ENCODE results near the gene MOB3A. TPM values are rescaled to one million over a fixed set of nuclear protein-coding genes. Genes with fewer than 3 reads are reported as not detected.

Gene MOB3A
- total RNA-seq, 1 donor from 2014 or later = 15.8 TPM

DNA sequence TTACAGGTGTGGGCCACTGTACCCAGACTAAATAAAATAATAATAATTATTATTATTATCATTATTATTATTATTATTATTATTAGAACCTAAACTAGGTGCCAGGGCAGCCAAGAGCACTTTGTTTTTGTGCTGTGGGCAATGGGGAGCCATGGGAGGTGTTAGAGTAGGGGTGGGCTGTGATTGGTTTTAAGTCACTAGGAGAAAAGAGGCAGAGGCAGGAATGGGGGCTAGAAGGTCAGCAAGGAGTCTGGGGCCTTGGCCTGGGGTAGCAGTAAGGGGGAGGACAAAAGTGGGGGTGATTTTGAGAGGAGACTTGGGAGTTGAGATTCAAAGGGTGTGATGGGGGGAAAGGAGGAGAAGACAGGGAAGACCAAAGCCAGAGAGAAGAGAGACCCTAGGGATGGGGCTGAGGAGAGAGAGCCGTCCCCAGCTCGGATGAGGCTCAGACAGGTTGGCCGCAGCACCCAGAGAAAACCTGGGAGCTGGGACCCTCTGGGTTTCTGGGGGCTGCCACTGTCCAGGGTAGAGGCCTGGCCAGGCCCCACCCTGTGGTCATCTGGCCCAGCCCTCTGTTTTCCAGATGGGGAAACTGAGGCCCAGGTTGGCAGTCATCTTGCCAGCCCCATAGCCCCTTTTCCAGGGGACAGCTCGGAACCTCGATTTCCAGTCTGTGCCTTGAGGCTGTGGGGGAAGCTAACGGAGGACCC, 62.9 kb downstream of the MOB3A start:
- FAIRE-seq (no peak), DNase-seq (ENCODE audit: low read depth) (no peak)
- no peaks in the 10 kb centered on the region for H3K36me3 ChIP-seq (ENCODE audit: control insufficient read depth, insufficient read depth, low read length)
- H3K4me3 ChIP-seq (ENCODE audit: low read depth, low read length) = no peak overlapping the region
- H3K27me3 ChIP-seq (ENCODE audit: control insufficient read depth, insufficient read depth, low read length) = no peaks in the 10 kb centered on the region
- TF ChIP-seq, protein P1, sequence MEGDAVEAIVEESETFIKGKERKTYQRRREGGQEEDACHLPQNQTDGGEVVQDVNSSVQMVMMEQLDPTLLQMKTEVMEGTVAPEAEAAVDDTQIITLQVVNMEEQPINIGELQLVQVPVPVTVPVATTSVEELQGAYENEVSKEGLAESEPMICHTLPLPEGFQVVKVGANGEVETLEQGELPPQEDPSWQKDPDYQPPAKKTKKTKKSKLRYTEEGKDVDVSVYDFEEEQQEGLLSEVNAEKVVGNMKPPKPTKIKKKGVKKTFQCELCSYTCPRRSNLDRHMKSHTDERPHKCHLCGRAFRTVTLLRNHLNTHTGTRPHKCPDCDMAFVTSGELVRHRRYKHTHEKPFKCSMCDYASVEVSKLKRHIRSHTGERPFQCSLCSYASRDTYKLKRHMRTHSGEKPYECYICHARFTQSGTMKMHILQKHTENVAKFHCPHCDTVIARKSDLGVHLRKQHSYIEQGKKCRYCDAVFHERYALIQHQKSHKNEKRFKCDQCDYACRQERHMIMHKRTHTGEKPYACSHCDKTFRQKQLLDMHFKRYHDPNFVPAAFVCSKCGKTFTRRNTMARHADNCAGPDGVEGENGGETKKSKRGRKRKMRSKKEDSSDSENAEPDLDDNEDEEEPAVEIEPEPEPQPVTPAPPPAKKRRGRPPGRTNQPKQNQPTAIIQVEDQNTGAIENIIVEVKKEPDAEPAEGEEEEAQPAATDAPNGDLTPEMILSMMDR (IDR thresholded peaks at IDR 0.05; ENCODE audit: insufficient read depth, low read length, severe bottlenecking) = no peak

DNA sequence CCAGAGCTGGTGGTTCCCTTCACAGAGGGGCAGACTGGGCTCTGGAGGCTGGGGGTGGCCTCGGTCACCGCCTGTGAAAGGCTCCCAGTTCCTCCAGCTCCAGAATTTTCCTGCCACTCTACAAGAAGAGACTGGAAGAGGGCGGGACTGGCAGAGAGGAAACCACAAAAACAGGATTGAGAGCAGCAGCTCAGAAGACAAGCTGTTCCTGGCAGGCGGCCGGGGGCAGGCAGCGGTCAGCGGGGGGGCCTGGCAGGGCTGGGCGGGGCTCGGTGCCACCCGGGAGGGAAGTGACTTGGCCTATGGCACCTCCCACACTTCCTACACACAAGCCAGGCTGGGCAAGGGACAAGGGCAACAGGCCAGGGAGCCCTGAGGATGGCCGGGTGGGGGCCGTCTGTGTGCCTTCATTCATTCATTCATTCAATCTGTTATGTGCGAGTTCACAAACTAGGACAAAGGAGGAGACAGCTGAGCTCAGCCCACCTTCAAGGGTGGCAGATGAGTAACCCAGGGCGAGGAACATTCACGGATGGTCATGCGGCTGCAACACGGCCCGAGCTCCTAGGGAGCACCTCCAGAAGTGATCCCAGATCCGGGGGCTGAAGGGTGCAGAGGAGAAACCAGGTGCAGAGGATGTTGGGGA, 63.7 kb downstream of the MOB3A start:
- FAIRE-seq (no peak), DNase-seq (ENCODE audit: low read depth) (peak; percentile 81)
- Histone ChIP-seq H3K27me3 (ENCODE audit: control insufficient read depth, insufficient read depth, low read length) (no peaks in the 10 kb centered on the region), H3K36me3 (ENCODE audit: control insufficient read depth, insufficient read depth, low read length) (no peaks in the 10 kb centered on the region), H3K4me3 (ENCODE audit: low read depth, low read length) (no peak overlapping the region)
- TF ChIP-seq, protein P1 (IDR thresholded peaks at IDR 0.05; ENCODE audit: insufficient read depth, low read length, severe bottlenecking) = no peak

DNA sequence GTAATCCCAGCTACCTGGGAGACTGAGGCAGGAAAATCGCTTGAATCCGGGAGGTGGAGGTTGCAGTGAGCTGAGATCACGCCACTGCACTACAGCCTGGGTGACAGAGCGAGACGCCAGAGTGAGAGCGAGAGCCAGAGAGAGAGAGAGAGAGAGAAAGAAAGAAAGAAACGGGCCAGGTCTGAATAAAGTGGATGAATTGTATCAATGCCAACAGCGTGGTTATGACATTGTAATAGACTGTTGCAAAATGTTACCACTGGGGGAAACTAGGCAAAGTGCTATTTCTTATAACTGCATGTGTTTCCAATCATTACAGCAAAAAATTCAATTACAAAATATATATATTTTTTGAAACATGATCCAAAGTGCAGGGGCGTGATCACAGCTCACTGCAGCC, 68.8 kb downstream of the MOB3A start:
- TF ChIP-seq, protein P1 (IDR thresholded peaks at IDR 0.05; ENCODE audit: insufficient read depth, low read length, severe bottlenecking) = no peak
- no peak overlapping the region for H3K4me3 ChIP-seq (ENCODE audit: low read depth, low read length)
- DNase-seq (ENCODE audit: low read depth) = no peak
- no peaks in the 10 kb centered on the region for H3K36me3 ChIP-seq (ENCODE audit: control insufficient read depth, insufficient read depth, low read length)
- FAIRE-seq = no peak
- H3K27me3 ChIP-seq (ENCODE audit: control insufficient read depth, insufficient read depth, low read length) = no peaks in the 10 kb centered on the region

DNA sequence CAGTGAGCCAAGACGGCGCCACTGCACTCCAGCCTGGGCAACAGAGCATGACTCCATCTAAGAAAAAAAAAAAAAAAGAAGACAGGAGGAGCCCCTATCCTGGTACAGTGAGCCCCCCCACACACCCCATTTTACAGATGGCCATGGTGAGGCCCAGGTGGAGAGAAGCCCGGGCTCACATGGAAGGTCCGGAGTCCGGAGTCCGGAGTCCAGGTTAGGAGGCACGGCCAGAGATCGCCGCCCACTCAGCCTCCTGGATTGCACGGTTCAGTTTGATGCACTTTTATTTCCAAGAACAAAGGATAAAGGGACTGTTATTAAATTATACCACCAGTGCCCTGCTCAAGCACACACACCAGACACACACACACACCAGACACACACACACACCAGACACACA, 69.4 kb downstream of the MOB3A start:
- TF ChIP-seq, protein P1 (IDR thresholded peaks at IDR 0.05; ENCODE audit: insufficient read depth, low read length, severe bottlenecking) = no peak
- Histone ChIP-seq H3K4me3 (ENCODE audit: low read depth, low read length) (no peak overlapping the region), H3K36me3 (ENCODE audit: control insufficient read depth, insufficient read depth, low read length) (no peaks in the 10 kb centered on the region), H3K27me3 (ENCODE audit: control insufficient read depth, insufficient read depth, low read length) (no peaks in the 10 kb centered on the region)
- FAIRE-seq = no peak
- no peak for DNase-seq (ENCODE audit: low read depth)

DNA sequence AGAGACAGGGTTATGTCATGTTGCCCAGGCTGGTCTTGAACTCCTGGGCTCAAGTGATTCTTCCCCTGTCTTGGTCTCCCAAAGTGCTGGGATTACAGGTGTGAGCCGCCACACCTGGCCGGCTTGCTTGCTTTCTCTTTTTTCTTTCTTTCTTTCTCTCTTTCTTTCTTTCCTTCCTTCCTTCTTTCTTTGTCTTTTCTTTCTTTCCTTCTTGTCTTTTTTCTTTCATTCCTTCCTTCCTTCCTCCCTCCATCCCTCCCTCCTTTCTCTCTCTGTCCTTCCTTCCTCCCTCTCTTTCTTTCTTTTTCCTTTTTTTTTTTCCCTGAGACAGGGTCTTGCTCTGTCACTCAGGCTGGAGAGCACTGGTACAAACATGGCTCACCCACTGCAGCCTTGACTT, 73.8 kb downstream of the MOB3A start:
- TF ChIP-seq, protein P1 (IDR thresholded peaks at IDR 0.05; ENCODE audit: insufficient read depth, low read length, severe bottlenecking) = no peak
- FAIRE-seq = no peak
- H3K36me3 ChIP-seq (ENCODE audit: control insufficient read depth, insufficient read depth, low read length) = no peaks in the 10 kb centered on the region

More for the DNA sequence above, 73.8 kb downstream of the MOB3A start:
- Histone ChIP-seq H3K27me3 (ENCODE audit: control insufficient read depth, insufficient read depth, low read length) (no peaks in the 10 kb centered on the region), H3K4me3 (ENCODE audit: low read depth, low read length) (no peak overlapping the region)
- no peak for DNase-seq (ENCODE audit: low read depth)

All from bronchial epithelial cell (primary cell).